HFFc6 (cell line): Measurements from ENCODE around the gene JARID2. TPM values are rescaled to one million over a fixed set of nuclear protein-coding genes. Genes with fewer than 3 reads are reported as not detected.

ENCODE experiments used
- DNase-seq: peaks from one replicate; pipeline ENCODE4 v3.0.0-alpha.2; 2018
- H3K27ac Mint-ChIP-seq: 2 replicates; pipeline ENCODE4 v1.8.0; 2020; ENCODE audit warnings: mild to moderate bottlenecking, mixed read lengths
- H3K27me3 Mint-ChIP-seq: 2 replicates; pipeline ENCODE4 v1.8.0; 2021; ENCODE audit warnings: mild to moderate bottlenecking, moderate library complexity, mixed read lengths; ENCODE audit not compliant: insufficient read depth
- H3K36me3 Mint-ChIP-seq: 2 replicates; pipeline ENCODE4 v1.8.0; 2021; ENCODE audit warnings: low read depth, mixed read lengths
- H3K4me1 Mint-ChIP-seq: 2 replicates; pipeline ENCODE4 v1.8.0; 2020; ENCODE audit warnings: low read depth, mixed read lengths
- H3K4me3 Mint-ChIP-seq: 2 replicates; pipeline ENCODE4 v1.8.0; 2020; ENCODE audit warnings: mild to moderate bottlenecking, moderate library complexity, mixed read lengths
- H3K9me3 Mint-ChIP-seq: 2 replicates; pipeline ENCODE4 v1.8.0; 2020; ENCODE audit warnings: mild to moderate bottlenecking, mixed read lengths
- total RNA-seq, 6 experiments: library from RNA; stranded (reverse); fragmentation: NEBNext Ultra II Directional; extraction: Animal tissue kit (Norgen Biotek cat#: 25700); gene quantifications; 2 replicates in 1 of 6; 3 replicates in 5 of 6; pipeline ENCODE4 v1.2.3, GENCODE V29; 2021
- TF ChIP-seq, protein P1 (sequence below): fragments of 200-600 bp; sonication (generic); IDR thresholded peaks from 2 replicates; pipeline ENCODE4 v1.5.0; 2021; ENCODE audit warnings: antibody characterized with exemption, mild to moderate bottlenecking

JARID2 gene
- total RNA-seq, 6 experiments from 2014 or later: 8.3 to 10.1 (median 9.5) TPM

DNA sequence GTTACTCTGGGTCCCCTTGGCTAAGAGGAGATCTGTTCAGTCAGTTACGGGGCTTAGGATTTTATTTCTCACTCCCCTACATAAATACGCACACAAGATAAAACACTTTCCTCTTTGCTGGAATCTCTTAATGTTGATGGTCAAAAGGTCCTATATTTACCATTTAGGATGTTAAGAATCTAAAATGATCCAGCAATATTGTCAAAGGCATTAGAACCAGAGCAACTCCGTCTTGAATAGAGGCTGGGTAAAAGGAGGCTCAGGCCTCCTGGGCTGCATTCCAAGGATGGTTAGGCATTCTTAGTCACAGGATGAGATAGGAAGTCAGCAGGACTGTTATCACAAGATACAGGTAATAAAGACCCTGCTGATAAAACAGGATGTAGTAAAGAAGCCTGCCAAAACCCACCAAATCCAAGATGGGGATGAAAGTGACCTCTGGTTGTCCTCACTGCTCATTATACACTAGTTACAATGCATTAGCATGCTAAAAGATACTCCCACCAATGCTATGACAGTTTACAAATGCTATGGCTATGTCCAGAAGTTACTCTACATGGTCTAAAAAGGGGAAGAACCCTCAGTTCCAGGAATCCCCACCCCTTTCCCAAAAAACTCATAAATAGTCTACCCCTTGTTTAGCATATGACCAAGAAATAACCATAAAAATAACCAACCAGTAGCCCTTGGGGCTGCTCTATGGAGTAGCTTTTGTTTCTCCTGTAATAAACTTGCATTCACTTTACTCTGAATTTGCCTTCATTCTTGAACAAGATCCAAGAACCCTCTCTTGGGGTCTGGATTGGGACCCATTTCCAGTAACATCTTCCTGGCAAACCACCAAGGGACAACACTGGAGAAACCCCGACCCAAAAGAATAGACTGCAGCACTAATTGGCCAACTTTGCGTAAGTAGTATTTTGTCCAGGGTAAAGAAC, 309.5 kb downstream of the JARID2 start:
- no peak for DNase-seq
- TF ChIP-seq, protein P1, sequence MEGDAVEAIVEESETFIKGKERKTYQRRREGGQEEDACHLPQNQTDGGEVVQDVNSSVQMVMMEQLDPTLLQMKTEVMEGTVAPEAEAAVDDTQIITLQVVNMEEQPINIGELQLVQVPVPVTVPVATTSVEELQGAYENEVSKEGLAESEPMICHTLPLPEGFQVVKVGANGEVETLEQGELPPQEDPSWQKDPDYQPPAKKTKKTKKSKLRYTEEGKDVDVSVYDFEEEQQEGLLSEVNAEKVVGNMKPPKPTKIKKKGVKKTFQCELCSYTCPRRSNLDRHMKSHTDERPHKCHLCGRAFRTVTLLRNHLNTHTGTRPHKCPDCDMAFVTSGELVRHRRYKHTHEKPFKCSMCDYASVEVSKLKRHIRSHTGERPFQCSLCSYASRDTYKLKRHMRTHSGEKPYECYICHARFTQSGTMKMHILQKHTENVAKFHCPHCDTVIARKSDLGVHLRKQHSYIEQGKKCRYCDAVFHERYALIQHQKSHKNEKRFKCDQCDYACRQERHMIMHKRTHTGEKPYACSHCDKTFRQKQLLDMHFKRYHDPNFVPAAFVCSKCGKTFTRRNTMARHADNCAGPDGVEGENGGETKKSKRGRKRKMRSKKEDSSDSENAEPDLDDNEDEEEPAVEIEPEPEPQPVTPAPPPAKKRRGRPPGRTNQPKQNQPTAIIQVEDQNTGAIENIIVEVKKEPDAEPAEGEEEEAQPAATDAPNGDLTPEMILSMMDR: no peak
- H3K36me3 Mint-ChIP-seq: no peaks in the 10 kb centered on the region
- no peaks in the 10 kb centered on the region for H3K9me3 Mint-ChIP-seq
- peaks cover 2% of the 10 kb centered on the region; the same call in 1 of the 2 replicates for H3K27me3 Mint-ChIP-seq
- H3K4me3 Mint-ChIP-seq: no peak overlapping the region
- no peak overlapping the region for H3K27ac Mint-ChIP-seq
- peaks cover 13% of the 10 kb centered on the region for H3K4me1 Mint-ChIP-seq

DNA sequence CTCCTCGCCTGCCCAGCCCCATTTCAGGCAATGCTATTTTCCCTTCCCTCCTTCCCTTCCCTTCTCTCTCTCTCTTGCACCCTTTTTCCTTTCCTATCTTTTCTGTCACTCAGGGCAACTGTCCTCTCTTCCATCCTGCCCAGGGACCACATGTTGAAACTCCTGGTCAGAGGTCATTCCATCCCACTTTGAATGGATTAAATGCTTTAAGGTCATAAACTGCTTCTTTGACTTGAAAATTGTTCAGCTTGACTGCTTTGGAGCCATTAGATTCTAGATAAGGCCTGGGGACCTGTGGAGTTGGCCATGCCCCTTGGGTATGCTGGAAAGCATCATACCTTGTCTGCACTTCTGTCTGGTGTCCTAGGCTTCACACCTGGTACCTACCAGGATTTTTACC, 310.8 kb downstream of the JARID2 start:
- H3K36me3 Mint-ChIP-seq: no peaks in the 10 kb centered on the region
- H3K9me3 Mint-ChIP-seq: no peaks in the 10 kb centered on the region
- no peak overlapping the region for H3K27ac Mint-ChIP-seq
- peaks cover 2% of the 10 kb centered on the region; the same call in 1 of the 2 replicates for H3K27me3 Mint-ChIP-seq
- H3K4me1 Mint-ChIP-seq: peaks cover 10% of the 10 kb centered on the region
- no peak overlapping the region for H3K4me3 Mint-ChIP-seq
- DNase-seq: no peak
- TF ChIP-seq, protein P1: no peak

DNA sequence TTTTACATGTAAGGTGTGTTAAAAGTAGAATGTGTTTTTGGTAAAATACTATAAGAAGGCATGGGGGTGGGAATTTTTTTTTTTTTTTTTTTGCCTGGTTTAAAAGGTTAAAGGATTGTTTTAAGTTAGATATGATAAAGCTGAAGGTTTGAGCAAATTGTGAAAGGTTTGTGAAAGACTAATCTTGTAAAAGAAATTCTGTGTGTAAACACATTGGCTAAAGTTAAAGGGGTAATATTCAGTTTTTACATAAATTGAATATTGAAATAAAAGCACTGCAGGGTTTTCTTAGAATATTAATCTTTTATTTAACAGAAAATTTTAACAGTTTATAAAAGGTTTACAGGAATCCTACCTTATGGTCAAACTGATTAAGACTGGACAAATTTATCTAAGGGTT, 311.3 kb downstream of the JARID2 start:
- Mint-ChIP-seq H3K27ac (no peak overlapping the region), H3K27me3 (peaks cover 2% of the 10 kb centered on the region; the same call in 1 of the 2 replicates), H3K4me1 (peaks cover 8% of the 10 kb centered on the region), H3K9me3 (no peaks in the 10 kb centered on the region), H3K4me3 (no peak overlapping the region), H3K36me3 (no peaks in the 10 kb centered on the region)
- TF ChIP-seq, protein P1: no peak
- DNase-seq: no peak

DNA sequence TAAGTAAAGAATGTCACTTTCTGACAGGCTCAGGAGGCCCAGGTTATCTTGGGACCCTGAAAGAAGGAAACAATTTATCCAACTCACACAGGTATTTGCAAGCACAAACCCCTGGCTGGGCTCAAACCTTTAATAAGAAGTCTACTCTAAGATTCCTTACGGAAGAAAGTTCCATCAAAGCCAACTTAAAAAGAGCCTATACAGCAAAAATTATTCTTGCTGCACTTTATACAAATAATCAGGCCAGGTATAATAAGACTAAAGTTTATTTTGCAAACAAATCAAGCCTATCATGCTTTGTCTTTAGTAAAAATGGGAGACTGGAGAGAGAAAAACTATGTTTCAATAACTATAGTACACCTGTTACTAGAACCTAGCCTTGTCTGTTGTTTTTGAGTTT, 314.8 kb downstream of the JARID2 start:
- no peak overlapping the region for H3K4me3 Mint-ChIP-seq
- H3K9me3 Mint-ChIP-seq: no peaks in the 10 kb centered on the region
- H3K4me1 Mint-ChIP-seq: no peaks in the 10 kb centered on the region
- H3K27me3 Mint-ChIP-seq: peaks cover 2% of the 10 kb centered on the region; the same call in 1 of the 2 replicates
- DNase-seq: no peak
- H3K36me3 Mint-ChIP-seq: no peaks in the 10 kb centered on the region
- H3K27ac Mint-ChIP-seq: no peak overlapping the region
- TF ChIP-seq, protein P1: no peak

DNA sequence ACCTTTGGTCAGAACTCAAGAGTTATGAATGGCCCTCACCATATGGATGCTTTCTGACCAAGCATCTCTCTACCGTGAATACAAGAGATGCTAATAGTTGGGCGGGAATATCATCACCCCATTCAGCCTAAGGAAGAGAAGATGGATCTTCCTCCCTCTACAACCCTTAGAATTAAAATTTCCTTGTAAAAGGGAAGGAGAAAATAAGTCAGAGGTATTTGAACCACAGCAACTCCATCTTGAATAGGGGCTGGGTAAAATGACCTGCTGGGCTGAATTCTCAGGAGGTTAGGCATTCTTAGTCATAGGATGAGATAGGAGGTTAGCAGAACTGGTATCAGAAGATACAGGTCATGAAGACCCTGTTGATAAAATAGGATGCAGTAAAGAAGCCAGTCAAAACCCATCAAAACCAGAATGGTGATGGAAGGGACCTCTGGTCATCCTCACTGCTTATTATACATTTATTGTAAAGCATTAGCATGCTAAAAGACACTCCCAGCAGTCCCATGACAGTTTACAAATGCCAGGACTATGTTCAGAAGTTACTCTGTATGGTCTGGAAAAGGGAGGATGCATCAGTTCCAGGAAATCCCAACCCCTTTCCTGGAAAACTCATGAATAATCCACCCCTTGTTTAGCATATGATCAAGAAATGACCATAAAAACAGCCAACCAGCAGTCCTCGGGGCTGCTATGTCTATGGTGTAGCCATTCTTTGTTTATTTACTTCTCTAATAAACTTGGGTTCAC, 315.8 kb downstream of the JARID2 start:
- peaks cover 1% of the 10 kb centered on the region; the same call in 1 of the 2 replicates for H3K27me3 Mint-ChIP-seq
- no peaks in the 10 kb centered on the region for H3K36me3 Mint-ChIP-seq
- H3K4me1 Mint-ChIP-seq: no peaks in the 10 kb centered on the region
- no peaks in the 10 kb centered on the region for H3K9me3 Mint-ChIP-seq
- TF ChIP-seq, protein P1: no peak
- no peak for DNase-seq
- no peak overlapping the region for H3K4me3 Mint-ChIP-seq
- H3K27ac Mint-ChIP-seq: no peak overlapping the region
